Left renal cortex interstitium (tissue), 4 donors: ENCODE data around the gene CALB2. TPM values are rescaled to one million over a fixed set of nuclear protein-coding genes. Genes with fewer than 3 reads are reported as not detected.
"Not testable (repeated sequence)": the region's sequence is repeated elsewhere in the genome, so short reads cannot be mapped to it uniquely, and the experiment has no call there.

Experiments used
- DNase-seq, 4 donors: peaks; one replicate each; pipeline ENCODE4 v3.0.0-alpha.2; 2013; ENCODE audit warnings: low read depth in 4 of 4, low spot score in 2 of 4, missing footprints in 1 of 4
- polyA plus RNA-seq, 4 donors: library from polyadenylated mRNA; unstranded; fragments of 120-200 nt; gene quantifications; one replicate each; pipeline ENCODE4 v1.2.1, GENCODE V29; 2013; ENCODE audit not compliant: insufficient read length in 4 of 4

The CALB2 gene
- polyA plus RNA-seq, 4 donors, result 0.69 to 1.1 (median 0.85) TPM

- no peak for DNase-seq
These were observed 7.0 kb upstream of the CALB2 start for GRCh38 chr16:71351558-71351901.

- DNase-seq, result no peak
These were observed 6.1 kb upstream of the CALB2 start for GRCh38 chr16:71352466-71352865.

- no peak for DNase-seq
These were observed 5.5 kb upstream of the CALB2 start for GRCh38 chr16:71352963-71353460.

- no peak for DNase-seq
These were observed 4.8 kb upstream of the CALB2 start for GRCh38 chr16:71353736-71354135.

- DNase-seq, result no peak
These were observed 4.4 kb upstream of the CALB2 start for GRCh38 chr16:71354156-71354555.

GRCh38 chr16:71356051-71356740, 2.3 kb upstream of the CALB2 start:
- no peak for DNase-seq

- not testable (repeated sequence) for DNase-seq
These were observed 1.6 kb upstream of the CALB2 start for GRCh38 chr16:71356936-71357335.

GRCh38 chr16:71357681-71358080, 842 bp upstream of the CALB2 start:
- DNase-seq, result no peak

- no peak for DNase-seq
These were observed 908 bp downstream of the CALB2 start for GRCh38 chr16:71359431-71359830.

- no peak for DNase-seq
These were observed 1.9 kb downstream of the CALB2 start for GRCh38 chr16:71360378-71360777.

- no peak for DNase-seq
These were observed 5.7 kb downstream of the CALB2 start for GRCh38 chr16:71364133-71364681.

GRCh38 chr16:71365021-71365420, 6.5 kb downstream of the CALB2 start:
- no peak for DNase-seq

- no peak for DNase-seq
These were observed 8.9 kb downstream of the CALB2 start for GRCh38 chr16:71367241-71367976.

GRCh38 chr16:71368958-71369357, 10.4 kb downstream of the CALB2 start:
- DNase-seq, result no peak

- no peak for DNase-seq
These were observed 11.0 kb downstream of the CALB2 start for GRCh38 chr16:71369494-71369893.

- DNase-seq, result no peak
These were observed 12.7 kb downstream of the CALB2 start for GRCh38 chr16:71371237-71371636.

- no peak for DNase-seq
These were observed 14.6 kb downstream of the CALB2 start for GRCh38 chr16:71373073-71373472.

- no peak for DNase-seq
These were observed 18.1 kb downstream of the CALB2 start for GRCh38 chr16:71376465-71377157.

- no peak for DNase-seq
These were observed 21.2 kb downstream of the CALB2 start for GRCh38 chr16:71379711-71380110.

- DNase-seq, result no peak
These were observed 22.3 kb downstream of the CALB2 start for GRCh38 chr16:71380831-71381230.

- no peak for DNase-seq
These were observed 24.7 kb downstream of the CALB2 start for GRCh38 chr16:71383054-71383773.
